Hematopoietic multipotent progenitor cell treated with erythropoietin and hydrocortisone succinate and interleukin-3 and kit ligand, for 6 days (in vitro differentiated cells): ENCODE measurements around the gene ZNF609.

ENCODE experiments used
- DNase-seq: peaks from one replicate; pipeline ENCODE4 v3.0.0-alpha.2; 2015

The ZNF609 gene

DNA sequence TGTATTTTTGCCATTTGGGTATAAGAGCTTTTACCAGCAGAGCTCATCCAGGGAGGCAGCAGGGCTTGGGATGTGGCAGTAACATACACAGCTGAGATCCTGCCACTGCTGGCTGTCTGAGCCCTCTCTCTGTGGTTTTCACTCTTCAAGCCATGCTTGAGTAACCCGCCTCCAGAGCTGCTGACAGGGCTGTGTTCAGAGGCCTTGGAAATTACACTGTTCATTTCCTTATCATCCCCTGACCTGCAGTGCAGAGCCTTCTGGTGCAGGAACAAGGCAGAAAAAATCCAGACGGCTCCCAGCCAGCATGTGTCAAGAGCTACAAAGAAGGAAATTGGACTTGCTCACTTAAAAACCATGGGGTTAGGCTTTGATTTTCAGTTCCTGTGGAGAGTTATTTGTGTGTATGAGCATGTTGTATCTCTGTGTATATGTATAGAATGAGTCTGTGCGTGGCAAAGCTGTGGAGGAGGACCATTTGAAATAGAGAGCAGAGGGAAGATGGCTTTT lies 47.0 kb downstream of the ZNF609 start:
- DNase-seq: peak; percentile 87

DNA sequence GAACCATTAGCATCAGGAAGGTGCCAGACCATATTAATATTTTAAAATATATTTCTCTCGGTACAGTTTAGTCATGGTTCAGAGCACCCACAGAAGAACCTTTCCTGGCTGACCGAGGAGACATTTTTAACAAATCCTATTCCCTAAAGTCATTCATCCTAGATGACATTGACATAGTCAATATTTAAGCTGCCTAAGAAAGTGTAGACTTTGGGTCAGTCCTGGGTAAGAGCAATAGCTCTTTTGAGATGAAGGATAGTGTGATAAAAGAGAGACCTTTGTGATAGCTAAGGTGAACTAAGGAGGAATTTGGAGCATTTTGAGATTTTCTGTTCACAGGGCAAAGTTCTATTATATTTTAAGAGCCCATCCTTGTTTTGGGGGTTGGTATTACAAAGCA lies 47.5 kb downstream of the ZNF609 start:
- no peak for DNase-seq

DNA sequence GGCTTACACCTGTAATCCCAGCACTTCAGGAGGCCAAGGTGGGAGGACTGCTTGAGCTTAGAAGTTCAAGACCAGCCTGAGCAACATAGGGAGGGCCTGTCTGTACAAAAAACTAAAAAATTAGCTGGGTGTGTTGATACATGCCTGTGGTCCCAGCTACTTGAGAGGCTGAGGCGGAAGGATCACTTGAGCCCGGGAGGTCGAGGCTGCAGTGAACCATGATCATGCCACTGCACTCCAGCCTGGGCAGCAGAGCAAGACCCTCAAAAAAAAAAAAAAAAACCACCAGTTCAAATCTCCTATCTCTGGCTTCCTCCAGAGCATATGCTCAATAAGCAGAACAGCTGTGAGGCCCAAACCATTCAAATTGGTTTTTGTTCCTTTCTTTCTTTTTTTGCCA lies 53.4 kb downstream of the ZNF609 start:
- no peak for DNase-seq

DNA sequence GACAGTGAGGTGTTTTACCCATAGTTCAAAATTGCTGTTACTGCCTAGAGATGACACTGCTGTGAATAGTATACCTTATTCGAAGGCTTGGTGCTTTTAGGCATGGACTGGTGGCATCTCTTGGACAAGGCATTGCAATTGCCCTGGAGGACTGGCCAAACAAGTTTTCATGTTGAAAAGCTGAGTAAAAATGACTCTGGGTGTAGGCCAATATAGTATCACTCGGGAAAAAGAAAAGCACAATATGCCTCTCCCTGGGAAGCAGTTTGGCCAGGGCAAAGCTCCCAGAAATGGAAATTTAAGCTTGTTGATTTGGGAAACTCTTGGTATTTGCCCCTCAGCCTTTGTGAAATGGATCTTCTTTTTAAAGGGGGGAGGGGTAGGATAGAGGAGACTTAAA lies 54.8 kb downstream of the ZNF609 start:
- no peak for DNase-seq

DNA sequence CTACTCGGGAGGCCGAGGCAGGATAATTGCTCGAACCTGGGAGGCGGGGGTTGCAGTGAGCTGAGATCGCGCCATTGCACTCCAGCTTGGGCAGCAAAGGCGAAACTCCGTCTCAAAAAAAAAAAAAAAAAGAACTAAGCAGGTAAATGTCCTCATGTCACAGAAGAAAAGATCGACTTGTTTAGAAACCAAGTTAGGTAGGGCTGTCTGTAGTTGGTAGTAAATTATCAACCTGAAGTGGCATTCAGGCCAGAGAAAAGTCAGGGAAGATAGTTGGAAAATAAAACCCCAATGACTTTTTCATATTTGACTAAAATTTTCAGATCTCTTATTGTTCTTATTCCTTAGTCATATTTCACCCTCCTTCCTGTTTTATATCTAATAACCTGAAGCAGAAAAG lies 55.4 kb downstream of the ZNF609 start:
- no peak for DNase-seq

DNA sequence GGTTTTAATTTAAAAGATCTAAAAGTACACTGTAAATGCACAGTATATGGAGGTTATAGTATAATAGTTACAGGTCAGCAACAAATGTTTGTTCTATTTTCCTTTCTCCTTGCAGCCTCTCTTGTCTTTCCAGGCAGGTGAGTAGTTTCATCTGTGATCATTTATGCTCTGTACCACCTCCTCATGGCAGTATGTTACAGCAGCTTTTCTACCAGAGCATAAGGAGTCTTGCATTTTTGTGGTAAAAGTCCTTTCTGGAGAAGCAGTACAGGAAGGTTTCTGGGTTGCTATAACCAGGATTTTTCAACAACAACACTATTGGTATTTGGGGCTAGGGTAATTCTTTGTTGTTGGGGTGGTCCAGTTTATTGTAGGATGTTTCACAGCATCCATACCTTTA lies 59.5 kb downstream of the ZNF609 start:
- DNase-seq: no peak

DNA sequence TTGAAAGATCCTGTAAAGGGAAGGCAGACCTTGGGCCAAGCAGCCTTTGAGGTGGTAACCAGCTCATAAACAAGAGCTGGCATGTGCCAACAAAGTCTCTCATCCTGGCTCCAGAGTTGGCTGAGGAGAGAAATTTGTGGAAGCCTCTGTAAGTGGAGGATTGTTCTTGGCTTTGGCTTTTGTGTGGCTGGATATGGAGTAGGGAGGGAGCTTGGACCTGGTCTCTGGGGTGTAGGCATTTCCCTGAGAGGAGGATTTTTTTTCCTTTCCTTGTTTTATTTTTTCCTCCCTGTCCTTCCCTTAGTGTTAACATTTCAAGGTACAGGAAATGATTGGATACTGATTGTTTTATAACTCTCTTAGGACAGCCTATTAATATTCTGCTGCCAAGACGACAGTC lies 60.8 kb downstream of the ZNF609 start:
- DNase-seq: no peak

DNA sequence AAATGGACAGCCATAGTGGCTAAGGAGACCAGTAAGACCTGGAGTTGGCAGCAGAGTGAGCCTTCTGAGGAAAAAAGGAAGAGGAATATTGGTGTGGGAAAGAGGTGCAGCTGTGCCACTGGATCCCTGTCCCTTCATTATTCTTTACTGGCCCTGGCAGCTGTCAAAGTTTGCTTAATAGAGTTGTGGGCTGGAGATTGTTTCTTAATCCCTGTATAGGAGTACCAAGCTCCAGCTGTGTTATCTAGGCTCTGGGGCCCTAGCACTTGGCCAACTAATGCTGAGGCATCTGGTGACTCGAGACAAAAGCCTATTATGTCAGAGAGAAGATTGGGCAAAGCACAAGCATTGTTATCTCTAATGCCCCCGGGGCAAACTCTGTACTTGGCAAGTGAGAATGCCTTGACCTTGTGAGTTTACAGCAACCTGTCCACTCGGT lies 61.4 kb downstream of the ZNF609 start:
- DNase-seq: peak; percentile 97

DNA sequence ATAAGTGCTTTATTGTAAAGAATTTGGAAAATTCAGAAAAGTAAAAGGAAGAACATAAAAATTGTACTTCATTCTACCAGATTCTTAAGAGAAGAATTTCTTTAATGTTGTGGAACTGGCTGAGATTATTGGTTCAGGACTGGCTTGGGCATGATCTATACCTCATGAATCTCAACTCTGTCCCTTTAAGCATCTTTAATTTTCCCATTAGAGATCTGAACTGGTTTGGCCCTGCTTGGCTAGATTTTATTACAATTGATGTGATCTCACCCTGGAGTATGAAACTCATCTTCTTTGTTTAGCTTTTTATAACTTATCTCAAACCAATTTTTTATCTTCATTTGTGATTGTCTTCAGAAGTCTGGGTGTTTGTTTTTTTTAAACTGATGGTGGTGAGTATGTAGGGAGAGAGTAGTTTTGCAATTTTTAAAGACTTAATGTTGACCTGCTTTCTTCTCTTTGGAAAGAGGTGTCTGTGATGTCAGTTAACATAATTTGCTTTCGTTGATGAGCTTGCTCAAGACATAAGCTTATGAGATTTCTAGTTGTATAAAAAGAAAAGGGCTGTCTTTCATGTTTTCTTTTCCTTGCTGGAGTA lies 61.9 kb downstream of the ZNF609 start:
- no peak for DNase-seq

DNA sequence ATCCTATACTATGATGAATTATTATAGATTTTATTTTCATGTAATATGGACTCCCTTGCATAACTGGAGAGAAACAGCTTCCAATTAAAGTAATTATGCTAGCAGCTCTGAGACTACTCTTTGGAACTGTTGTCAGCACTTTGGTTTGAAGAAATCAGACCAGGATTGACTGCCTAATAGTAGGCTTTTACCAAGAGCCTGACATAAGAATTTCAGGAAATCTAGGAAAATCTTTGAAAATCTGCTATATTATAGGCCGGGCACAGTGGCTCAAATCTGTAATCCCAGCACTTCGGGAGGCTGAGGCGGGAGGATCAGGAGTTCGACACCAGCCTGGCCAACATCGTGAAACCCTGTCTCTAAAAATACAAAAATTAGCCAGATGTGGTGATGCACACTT lies 62.9 kb downstream of the ZNF609 start:
- DNase-seq: no peak

DNA sequence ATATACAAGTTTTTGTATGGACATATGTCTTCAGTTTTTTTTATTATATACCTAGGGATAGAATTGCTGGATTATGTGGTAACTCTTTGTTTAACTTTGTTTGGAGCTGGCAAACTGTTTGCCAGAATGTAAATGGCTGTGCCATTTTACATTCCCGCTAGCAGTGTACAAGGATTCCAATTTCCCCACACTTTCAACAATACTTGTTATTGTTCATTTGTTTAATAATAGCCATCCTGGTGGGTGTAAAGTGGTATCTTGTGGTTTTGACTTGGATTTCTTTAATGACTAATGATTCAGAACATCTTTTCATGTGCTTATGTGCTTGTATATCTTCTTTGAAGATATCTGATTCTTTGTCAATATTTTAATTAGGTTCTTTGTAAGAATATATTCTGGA lies 64.4 kb downstream of the ZNF609 start:
- no peak for DNase-seq

DNA sequence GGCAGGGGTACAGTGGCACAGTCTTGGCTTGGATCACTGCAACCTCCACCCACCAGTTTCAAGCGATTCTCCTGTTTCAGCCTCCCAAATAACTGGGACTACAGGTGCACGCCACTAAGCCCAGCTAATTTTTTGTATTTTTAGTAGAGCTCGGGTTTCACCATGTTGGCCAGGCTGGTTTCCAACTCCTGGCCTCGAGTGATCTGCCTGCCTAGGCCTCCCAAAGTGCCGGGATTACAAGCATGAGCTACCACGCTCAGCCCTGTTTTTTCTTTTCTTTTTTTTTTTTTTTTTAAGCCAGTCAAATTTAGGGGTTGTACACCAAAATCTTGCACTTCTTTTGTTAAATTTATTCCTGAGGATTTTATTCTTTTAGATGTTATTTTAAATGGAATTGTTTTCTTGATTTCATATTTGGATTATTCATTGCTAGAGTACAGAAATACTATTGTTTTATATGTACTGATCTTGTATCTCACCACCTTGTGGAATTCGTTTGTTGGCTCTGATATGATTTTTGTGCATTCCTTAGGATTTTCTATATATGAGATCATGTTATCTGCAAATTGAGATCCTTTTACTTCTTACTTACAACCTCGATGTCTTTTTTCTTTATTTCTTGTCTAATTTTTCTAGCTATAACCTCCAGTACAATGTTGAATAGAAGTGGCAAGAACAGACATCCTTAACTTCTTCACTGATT lies 65.6 kb downstream of the ZNF609 start:
- no peak for DNase-seq

DNA sequence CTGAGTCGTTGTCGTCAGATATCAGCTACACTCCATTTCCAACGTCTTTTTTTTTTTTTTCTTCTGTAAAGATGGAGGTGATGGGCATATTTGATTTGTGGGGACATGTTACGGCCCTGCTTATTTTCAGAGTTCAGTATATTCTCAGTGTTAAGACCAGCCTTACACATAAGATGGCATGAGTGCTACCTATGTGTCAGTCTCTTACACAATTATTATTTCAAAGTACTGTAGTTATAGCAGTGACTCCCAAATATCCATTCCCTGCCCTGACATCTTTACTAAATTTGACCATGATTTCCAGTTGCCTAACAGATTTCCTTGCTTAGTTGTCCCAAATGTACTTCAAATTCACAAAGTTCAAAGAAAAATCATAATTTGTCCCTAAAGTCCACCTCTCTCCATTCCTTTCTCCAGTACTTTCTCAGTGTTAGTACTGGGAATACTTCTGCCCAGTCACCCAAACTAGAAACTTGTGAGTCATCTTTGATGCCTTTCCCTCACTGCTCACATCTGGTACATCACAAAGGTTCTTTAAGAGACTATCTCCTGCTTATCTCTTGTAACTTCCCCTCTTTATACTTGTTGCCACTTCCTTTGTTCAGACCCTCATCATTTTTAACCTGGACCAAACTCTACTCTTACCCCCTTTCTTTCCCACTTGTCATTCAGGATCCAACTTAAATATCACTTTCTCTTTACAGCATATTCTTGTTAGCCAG lies 67.0 kb downstream of the ZNF609 start:
- peak; percentile 49 for DNase-seq

DNA sequence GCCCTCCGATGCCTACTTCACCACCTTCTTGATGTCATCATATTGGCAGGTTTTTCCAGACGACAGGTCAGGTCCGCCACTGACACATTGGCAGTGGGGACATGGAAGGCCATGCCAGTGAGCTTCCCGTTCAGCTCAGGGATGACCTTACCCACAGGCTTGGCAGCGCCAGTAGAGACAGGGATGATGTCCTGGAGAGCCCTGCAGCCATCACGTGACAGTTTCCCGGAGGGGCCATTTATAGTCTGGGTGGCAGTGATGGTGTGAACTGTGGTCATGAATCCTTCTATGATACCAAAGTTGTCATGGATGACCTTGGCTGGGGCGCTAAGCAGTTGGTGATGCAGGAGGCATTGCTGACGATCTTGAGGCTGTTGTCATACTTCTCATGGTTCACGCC lies 68.5 kb downstream of the ZNF609 start:
- DNase-seq: no peak

DNA sequence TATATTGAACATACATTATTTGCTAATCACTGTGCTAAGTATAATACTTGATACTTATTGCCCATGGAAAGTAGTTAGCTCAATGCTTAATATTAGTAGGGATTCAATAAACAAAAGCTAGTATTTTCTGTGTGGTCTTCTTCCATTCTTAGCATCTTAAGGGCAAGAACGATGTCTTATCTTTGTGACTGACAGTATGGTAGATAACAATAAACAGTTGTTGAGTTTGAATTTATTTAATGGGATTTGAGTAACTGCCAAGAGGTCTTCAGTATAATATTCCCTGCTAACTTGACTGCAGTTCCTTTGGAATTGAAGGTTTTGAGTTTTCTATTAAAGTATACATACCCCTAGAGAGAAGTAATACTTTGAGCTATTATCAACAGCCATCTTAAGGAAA lies 70.1 kb downstream of the ZNF609 start:
- no peak for DNase-seq

DNA sequence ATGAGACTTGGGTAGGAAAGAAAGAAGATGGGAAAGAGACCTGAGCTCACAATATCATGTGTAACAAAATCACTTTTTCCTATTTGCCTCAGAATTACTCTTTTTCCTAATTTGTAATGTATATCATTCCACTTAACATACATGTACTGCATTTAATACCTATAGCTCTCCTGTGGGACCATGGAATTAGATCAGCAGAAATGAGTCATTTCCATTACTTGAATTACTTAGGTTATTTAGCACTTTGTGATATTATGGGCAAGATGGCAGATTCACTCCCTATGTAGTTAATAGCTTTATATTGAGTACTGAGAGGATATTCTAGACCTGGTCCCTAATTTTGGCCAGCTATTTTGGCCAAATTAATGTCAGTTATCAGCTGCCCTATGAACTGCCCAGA lies 70.5 kb downstream of the ZNF609 start:
- DNase-seq: no peak

DNA sequence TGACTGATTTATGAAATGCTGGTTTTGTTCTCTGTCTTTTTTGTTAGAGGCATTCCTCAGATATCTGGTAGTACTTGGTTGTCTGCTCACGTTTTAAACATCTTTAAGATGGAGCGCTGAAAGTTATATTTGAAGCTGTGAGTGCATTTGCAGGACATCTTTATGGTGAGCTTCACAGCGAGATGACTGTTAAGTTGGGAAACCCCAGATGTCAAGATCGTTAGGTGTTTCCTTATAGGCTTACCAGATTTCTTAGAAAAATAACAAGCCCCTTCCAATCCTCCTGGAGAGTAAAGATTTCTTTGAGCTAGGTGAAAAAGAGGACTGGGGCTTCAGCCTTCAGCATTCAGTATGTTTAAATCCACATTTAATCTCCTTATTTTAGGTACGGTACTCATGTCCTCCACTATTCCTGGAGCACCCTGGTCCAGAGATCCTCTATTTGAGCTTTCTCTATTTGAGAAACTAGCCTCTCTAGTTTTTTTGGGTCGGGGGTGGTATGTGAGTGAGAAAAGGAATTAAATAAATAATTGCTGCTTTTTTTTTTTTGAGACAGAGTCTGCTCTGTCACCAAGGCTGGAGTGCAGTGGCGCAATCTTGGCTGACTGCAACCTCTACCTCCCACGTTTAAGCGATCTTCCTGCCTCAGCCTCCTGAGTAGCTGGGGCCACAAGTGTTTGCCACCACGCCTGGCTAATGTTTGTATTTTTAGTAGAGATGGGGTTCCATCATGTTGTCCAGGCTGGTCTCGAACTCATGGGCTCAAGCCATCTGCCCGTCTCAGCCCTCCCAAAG lies 72.3 kb downstream of the ZNF609 start:
- peak; percentile 28 for DNase-seq

DNA sequence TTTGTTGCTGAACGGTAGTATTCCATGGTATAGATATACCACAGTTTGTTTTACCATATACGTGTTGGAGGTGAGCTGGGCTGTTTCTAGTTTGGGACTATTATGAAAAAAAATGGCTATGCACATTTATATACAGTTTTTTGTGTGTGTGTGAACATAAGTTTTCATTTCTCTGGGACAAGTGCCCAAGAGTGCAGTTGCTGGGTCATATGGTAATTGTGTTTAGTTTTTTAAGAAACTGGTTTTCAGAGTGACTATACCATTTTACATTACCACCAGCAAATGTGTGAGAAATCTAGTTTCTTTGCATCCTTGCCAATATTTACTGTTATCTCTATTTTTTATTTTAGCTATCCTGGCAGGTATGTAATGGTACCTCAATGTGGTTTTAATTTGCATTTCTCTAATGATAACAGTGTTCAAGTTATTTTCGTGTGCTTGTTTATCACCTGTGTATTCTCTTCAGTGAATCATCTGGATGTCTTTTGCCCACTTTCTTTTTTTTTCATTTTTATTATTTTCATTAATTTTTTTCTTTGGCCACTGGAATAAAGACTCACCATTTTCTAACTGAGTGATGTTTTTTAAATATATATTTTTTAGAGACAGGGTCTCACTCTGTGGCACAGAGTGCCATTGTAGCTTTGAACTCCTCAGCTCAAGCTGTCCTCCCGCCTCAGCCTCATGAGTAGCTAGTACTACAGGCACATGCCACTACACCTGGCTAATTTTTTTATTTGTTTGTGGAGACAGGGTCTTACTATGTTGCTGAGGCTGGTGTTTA lies 75.3 kb downstream of the ZNF609 start:
- no peak for DNase-seq

DNA sequence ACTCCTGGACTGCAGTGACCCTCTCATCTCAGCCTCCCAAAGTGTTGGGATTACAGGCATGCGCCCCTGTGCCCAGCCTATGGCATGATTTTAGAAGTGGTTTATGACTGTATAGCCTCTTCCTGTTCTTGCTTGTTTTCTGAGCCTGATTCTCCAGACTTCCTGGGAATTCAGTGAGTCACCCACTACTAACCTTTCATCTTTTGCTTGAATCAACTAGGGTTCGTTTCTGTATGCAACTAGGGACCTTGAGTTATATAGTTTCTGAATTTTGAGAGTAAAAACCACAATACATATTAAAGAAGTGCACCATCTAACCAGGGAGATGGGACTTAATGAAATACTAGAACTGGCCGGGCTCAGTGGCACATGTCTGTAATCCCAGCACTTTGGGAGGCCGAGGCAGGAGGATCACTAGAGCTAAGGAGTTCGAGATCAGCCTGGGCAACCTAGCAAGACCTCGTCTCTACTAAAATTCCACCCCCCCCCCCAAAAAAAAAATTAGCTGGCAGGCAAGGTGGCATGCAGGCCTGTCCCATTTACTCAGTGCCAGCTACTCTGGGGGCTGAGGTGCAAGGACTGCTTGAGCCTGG lies 76.0 kb downstream of the ZNF609 start:
- DNase-seq: no peak

DNA sequence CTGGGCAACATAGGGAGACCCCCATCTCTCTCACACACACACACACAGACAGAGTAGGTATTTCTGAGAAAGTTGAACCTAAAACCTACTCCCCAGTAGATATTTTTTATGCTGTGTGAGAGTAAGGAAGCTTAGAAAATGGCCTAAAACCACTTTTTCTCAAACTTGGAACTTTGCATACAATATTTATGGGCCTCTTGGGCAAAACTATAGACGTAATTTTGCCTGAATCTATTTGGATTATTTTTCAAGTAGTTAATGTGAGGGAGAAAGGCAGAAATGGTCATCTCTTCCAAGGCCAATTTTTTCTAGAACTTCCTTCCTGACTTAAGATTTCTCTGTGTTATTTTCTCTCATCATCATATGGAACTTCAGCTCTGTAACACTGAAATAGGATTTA lies 81.7 kb downstream of the ZNF609 start:
- no peak for DNase-seq

DNA sequence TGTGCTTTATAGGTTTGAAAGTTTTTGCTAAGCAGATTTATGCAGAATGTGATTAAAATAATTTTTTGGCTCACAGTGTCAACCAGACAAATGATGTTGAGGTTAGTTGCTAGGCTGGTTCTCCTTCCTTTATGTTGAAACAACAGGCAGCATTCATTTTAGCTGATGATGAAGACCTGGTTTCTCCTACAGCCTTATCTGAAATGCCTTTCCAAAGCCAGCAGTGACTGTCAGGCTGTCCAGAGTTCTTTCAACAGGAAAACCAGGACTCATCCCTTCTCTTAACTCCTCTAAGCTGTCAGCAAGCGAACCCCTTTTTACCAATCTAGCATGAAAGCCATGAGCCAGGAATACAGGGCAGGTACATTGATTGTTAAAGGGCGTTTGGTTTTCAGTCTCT lies 84.1 kb downstream of the ZNF609 start:
- DNase-seq: no peak

DNA sequence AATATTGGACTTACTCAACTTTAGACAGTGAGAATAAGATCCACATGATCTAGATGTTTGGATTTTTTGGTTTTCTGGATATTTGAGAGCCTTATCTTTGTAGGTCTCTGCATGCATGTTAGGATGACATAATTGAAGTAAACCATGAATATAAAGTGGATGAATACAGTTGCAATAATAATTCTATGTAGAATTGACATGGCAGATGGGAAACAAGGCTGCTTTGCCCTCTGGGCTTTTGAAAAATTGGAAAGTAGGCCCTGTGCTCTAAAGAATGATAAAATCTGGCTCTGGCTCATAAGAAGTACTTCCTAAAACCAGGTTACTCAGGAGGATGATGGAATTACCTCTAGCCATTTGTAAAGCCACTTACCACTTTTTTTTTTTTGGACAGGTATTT lies 86.9 kb downstream of the ZNF609 start:
- DNase-seq: no peak
